NCI-H1436 treated with DMSO at 0.1 percent for 48 hours (cell line): ENCODE data around the gene RGS14.
"Not testable (repeated sequence)": the region's sequence is repeated elsewhere in the genome, so short reads cannot be mapped to it uniquely, and the experiment has no call there.

Source experiments
- DNase-seq: peaks from one replicate; lab custom pipeline; 2025; lab: John Stamatoyannopoulos, UW

RGS14 gene

DNA sequence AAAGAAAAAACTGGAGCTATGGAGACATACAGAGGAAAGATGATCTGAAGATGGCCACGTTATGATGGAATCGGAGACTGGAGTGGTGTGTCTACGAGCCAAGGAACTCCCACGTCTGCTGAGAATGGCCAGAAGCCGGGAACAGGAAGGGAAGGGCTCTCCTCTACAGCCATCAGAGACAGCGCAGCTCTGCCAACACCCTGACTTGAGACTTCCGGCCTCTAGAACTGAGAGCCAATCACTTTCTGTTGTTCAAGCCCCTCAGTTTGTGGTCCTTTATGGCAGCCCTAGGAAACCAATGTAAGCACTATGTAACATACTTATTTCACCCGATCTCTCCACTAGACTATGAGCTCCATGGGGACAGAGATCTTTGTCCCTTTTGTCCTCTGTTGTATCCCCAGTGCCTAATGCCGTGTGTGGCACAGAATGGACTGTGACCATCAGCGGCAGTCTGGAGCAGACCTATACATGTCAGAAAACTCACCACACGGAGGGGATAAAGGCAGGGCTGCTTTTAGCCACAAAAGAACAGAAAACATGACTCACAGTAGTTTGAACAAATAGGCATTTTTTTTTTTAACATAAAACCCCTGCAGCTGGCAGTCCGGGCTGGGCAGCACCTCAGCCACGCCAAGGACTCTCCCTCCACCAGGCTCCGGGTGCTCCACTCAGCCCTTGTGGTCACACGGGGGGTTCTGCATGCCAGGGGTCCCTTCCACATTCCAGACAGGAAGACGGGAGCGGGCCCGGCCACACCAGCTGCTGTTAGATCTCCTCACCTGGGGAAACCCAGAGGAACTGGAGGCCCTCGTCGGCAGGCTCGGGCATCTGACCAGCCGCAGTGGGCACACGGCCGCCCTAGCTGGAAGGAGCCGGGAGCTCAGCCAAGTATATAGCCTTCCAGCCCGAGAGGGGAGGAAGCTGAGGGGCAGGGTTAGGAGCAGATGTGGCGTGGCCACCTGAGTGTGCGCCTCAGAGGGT, 29.9 kb upstream of the RGS14 start:
- DNase-seq, result no peak

GRCh38 chr5:177328545-177329231, 29.0 kb upstream of the RGS14 start:
- no peak for DNase-seq

GRCh38 chr5:177329883-177330282, 27.8 kb upstream of the RGS14 start:
- no peak for DNase-seq

DNA sequence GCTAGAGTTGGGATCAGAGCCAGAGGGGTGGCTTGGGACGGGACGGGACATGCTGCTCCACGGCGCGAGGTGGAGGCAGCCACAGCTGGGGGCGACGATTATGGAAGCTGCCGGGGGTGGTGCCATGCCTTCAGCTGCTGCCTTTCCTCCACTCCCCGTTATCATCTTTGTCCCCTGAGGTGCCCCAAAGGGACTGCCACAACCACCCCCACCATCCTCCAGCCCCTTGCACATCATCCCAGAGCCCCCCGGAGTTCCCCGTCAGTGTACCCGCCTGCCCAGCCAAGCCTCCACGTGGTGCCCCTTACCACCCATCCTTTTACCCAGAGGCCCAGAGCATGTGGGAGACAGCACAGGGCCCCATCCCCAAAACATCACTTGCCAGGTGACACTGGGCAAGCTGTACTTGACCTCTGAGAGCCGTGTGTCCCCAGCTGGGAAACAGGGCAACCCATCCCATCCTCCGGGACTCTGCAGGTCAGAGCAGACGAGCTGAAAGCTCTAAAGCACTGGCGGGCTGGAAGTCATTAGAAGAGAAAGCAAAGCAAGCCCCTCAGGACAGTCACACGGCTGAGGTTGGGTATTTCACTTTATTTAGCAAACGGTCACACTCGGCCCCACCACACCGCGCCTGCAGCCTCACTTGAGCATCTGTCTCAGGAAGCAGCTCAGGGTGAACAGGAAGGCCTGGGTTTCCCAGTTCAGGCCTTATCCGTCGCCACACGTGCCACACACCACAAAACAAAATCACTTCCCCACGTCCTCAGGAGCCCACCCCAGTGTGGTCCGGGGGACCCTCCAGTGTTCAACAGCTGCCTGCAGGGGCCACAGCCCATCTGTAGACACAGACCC, 26.5 kb upstream of the RGS14 start:
- no peak for DNase-seq

GRCh38 chr5:177332031-177332895, 25.5 kb upstream of the RGS14 start:
- DNase-seq, result no peak

DNA sequence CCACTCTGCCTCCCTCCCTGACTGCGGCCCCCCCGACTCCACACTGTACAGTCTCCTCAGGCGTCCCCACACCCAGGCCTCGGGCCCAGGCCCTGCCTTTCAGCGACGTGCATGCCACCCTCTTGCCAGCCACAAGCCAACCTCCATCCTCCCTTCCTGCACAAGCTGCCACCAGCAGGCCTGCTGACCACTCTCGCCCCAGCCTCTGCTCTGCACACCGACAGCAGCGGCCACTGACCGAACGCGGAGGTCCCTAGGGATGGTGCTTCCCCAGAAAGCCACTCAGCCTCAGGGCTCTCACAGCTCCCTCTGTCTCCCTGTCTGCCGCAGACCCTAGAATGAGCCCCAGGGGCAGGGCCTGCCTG, 24.8 kb upstream of the RGS14 start:
- no peak for DNase-seq

DNA sequence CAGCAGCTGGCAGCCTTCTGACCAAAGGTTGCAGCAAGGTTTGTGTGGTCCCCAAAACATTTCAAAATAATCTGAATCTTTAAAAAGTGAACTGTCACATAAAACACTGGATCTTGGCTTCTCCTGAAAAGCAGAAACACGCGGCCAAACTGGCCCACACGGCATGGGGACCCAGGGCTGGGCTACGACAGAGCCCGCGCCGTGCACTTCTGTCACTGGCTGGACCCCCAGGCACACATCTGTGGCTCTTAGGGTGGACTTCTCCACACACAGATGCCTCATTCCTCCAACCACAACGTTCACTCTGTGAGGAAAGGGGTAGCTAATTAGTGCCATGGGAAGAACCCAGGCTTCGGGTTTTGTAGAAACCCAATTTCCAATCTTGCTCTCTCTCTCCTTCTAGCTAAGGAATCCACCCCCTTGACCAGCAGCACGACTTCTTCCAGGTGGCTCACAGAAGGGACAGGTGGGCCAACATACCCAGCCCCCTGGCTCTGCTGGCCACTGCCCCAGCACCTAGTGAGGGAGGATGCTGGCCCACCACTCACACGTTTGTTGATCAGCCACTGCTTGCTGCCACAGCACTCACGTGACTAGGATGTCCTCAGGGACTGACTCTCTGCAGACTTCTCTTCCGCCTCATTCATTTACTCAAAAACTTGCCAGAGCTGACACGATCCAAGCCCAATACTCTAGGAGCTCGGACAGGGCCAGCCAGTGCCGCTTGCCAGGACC, 24.1 kb upstream of the RGS14 start:
- no peak for DNase-seq

DNA sequence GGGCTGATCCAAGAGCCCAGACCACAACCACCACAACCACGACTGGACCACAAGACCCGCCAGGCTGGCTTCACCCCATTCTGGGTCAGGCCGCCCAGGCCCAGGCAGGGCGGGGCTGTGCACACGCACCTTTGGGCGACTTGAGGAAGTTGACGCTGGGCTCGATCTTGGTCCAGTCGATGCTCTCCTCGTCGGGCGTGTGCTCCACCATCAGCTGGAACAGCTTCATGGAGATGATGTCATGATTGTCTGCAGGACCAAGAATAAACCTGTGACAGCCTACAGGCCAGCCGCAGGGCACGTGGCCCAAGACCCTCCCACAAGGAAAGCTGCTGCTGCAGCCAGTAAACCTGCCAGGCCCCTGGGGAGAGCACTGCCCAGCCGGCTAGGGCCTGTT, 23.6 kb upstream of the RGS14 start:
- no peak for DNase-seq

DNA sequence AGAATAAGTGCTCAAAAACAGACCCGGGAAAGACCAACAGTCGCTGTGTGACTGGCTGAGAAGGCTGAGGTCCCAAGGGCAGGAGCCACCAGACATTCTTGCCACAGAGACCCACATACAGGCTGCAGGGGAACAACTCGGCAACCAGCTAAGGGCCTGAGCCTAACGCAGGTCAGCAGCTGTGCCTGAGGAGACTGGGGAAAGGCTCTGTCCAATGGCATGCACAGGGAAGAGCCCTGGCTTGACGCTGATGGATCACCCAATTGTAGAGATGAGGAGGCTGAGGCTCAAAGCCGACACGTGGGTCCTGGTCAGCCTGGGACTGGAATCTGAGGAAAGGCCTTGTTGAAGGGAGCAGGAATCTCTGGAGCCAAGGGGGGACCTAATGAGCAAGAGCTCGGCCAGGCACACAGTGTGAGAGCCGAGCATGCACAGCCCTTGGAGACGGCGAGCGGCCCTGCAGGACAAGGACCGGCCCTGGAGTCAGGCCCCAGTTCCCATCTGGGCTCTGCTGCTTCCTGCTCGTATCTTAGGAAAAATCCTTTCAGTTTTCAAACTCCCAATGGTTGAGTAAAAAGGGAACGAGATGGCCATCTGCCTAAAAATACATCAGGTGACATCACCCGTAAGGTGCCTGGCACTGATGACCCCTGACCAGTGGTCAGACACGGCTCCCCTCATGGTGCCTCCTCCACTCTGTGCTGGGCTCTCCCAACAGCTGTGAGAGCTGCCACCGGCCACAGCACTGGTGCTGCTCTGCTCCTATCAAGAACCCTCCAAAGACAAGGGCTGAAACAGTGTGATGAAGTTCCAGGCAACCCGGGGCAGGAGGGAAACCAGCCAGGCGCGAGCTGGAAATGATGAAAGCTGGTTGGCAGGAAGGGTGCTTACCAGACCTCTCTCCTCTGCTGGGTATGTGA, 22.7 kb upstream of the RGS14 start:
- no peak for DNase-seq

DNA sequence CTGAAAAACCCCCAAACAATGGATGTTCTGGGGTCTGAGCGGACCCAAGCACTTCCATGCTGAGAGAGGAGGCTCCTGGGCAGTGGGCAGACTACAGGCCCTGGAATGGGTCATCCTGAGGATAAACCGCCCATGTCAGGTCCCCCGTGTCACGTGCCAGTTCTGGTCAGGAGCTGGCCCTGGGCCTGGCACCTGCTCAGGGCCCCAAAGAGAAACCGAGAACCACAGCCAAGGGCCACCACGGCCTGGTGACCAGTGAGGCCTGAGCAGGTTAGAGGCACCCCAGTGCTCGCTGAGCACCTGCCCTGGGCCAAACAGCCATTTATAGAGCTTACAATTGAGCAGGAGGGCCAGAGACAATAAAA, 22.0 kb upstream of the RGS14 start:
- no peak for DNase-seq

- DNase-seq, result no peak
These were observed 21.6 kb upstream of the RGS14 start for GRCh38 chr5:177336112-177336511.

GRCh38 chr5:177336603-177337494, 20.9 kb upstream of the RGS14 start:
- DNase-seq, result no peak

GRCh38 chr5:177338251-177339106, 19.2 kb upstream of the RGS14 start:
- no peak for DNase-seq

- DNase-seq, result no peak
These were observed 18.6 kb upstream of the RGS14 start for GRCh38 chr5:177339107-177339638.

DNA sequence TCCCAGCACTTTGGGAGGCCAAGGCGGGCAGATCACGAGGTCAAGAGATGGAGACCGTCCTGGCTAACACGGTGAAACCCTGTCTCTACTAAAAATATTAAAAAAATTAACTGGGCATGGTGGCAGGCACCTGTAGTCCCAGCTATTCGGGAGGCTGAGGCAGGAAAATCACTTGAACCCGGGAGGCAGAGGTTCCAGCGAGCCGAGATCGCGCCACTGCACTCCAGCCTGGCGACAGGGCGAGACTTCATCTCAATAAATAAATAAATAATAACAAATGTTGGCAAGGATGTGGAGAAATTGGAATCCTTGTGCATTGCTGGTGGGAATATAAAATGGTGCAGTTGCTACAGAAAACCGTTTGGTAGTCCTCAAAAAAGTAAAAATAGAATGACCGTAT, 14.7 kb upstream of the RGS14 start:
- DNase-seq, result not testable (repeated sequence)

GRCh38 chr5:177343777-177344176, 13.9 kb upstream of the RGS14 start:
- no peak for DNase-seq

- no peak for DNase-seq
These were observed 12.8 kb upstream of the RGS14 start for GRCh38 chr5:177344891-177345290.
